Measurements from ENCODE around the gene SYT6. TPM values are rescaled to one million over a fixed set of nuclear protein-coding genes. Genes with fewer than 3 reads are reported as not detected.

Gene SYT6
- total RNA-seq, 1 donor from 2014 or later, result not detected

DNA sequence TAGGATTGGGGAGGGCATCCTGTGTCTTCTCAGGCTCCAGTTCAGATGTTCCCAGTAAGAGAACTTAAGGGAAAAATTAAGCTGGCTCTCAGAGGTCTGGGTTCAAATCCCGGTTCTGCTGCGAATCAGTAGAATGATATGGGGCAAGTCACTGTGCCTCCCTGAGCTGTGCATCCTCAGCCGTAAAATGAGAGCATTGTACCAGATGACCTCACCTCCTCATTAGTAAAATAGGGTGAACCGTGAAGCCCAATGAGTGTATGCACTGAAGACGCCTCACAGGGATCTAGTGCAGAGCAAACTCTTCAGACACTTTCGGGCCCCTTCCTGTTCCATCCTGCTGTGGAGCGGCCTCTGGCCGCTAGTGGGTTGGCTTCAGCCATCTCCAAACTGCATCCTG, 36.0 kb downstream of the SYT6 start:
- Histone ChIP-seq H3K9me3 (no peaks in the 10 kb centered on the region), H3K4me3 (no peak overlapping the region), H3K4me1 (no peaks in the 10 kb centered on the region), H3K27me3 (no peaks in the 10 kb centered on the region), H3K36me3 (no peaks in the 10 kb centered on the region), H3K27ac (no peak overlapping the region)
- DNase-seq (ENCODE audit: extremely low spot score in 2 of 2), result no peak
- intact Hi-C loops (cut with DNase I), result no loop called here
- TF ChIP-seq POLR2A (IDR thresholded peaks at IDR 0.05) (no peak), POLR2AphosphoS5 (IDR thresholded peaks at IDR 0.05; ENCODE audit: insufficient read depth in 1 of 2, low read depth in 1 of 2) (no peak)
- TF ChIP-seq, protein P1, sequence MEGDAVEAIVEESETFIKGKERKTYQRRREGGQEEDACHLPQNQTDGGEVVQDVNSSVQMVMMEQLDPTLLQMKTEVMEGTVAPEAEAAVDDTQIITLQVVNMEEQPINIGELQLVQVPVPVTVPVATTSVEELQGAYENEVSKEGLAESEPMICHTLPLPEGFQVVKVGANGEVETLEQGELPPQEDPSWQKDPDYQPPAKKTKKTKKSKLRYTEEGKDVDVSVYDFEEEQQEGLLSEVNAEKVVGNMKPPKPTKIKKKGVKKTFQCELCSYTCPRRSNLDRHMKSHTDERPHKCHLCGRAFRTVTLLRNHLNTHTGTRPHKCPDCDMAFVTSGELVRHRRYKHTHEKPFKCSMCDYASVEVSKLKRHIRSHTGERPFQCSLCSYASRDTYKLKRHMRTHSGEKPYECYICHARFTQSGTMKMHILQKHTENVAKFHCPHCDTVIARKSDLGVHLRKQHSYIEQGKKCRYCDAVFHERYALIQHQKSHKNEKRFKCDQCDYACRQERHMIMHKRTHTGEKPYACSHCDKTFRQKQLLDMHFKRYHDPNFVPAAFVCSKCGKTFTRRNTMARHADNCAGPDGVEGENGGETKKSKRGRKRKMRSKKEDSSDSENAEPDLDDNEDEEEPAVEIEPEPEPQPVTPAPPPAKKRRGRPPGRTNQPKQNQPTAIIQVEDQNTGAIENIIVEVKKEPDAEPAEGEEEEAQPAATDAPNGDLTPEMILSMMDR (IDR thresholded peaks at IDR 0.05), result no peak

DNA sequence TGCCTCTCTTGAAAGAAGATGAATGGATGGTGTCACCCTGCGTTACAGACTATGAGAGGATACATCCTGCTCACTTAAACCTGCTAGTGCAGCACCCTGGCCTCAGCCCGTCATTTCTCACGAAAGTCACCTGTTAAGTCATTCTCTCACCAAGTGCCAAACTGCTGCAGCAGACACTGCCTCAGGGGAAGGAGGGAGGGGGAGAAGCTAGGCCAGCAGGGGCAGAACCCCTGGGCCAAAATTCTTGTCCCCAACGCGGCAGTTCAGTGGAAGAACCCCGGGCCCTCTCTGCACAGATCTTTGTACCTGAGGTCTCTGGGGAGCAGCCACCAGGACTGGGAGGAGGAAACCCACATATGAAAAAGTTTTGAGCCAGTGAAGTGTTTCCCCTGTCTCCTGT, 37.6 kb downstream of the SYT6 start:
- Histone ChIP-seq H3K27me3 (no peaks in the 10 kb centered on the region), H3K27ac (no peak overlapping the region), H3K36me3 (no peaks in the 10 kb centered on the region), H3K4me3 (no peak overlapping the region), H3K9me3 (no peaks in the 10 kb centered on the region), H3K4me1 (no peaks in the 10 kb centered on the region)
- TF ChIP-seq, protein P1 (IDR thresholded peaks at IDR 0.05), result no peak
- TF ChIP-seq POLR2A (IDR thresholded peaks at IDR 0.05) (no peak), POLR2AphosphoS5 (IDR thresholded peaks at IDR 0.05; ENCODE audit: insufficient read depth in 1 of 2, low read depth in 1 of 2) (no peak)
- intact Hi-C loops (cut with DNase I), result no loop called here
- DNase-seq (ENCODE audit: extremely low spot score in 2 of 2), result no peak

DNA sequence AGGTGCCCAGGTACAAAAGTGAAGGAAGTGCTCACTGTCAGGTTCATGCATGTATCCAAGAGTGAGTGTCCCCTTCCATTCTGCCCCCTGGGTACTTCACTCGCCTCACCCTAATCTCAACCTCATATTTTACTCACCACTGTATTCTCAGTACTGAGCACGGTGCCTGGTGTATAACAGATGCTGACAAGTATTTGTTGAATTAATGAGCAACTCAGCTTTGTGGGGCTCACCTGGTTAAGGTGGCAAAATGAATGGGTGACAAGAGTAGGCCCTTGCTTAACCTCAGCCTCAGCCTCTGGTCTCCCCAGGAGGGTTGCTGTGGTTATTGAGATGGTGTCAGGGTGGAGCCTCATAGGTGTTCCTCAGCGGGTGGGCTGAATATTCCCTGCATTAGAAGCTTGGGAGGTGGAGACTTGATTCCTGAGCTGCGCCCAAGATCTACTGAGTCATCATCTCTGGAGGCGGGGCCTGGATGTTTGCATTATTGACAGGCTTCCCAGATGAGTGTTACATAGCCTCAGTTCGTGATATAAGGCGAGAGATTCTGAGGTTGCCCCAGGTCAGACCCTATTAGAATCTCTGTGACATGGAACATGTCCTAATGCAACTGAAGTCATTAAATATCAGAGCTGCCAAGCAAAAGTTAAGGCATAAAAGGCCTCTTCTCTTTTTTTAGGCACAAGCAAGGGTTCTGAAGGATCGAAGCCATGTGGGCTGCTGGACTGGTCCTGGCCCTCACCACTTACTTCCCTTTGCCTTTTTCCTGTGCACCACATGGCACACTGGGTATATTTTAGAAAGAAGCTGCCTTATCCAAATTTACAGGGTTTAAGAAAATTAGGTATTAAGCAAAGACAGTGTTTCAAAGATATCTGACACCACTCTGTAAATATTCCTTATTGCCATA, 39.2 kb downstream of the SYT6 start:
- no peak for DNase-seq (ENCODE audit: extremely low spot score in 2 of 2)
- Histone ChIP-seq H3K27me3 (no peaks in the 10 kb centered on the region), H3K9me3 (no peaks in the 10 kb centered on the region), H3K4me1 (no peaks in the 10 kb centered on the region), H3K36me3 (no peaks in the 10 kb centered on the region), H3K4me3 (no peak overlapping the region), H3K27ac (no peak overlapping the region)
- intact Hi-C loops (cut with DNase I), result no loop called here
- no peak for TF ChIP-seq POLR2A (IDR thresholded peaks at IDR 0.05)
- no peak for TF ChIP-seq POLR2AphosphoS5 (IDR thresholded peaks at IDR 0.05; ENCODE audit: insufficient read depth in 1 of 2, low read depth in 1 of 2)
- TF ChIP-seq, protein P1 (IDR thresholded peaks at IDR 0.05), result no peak

DNA sequence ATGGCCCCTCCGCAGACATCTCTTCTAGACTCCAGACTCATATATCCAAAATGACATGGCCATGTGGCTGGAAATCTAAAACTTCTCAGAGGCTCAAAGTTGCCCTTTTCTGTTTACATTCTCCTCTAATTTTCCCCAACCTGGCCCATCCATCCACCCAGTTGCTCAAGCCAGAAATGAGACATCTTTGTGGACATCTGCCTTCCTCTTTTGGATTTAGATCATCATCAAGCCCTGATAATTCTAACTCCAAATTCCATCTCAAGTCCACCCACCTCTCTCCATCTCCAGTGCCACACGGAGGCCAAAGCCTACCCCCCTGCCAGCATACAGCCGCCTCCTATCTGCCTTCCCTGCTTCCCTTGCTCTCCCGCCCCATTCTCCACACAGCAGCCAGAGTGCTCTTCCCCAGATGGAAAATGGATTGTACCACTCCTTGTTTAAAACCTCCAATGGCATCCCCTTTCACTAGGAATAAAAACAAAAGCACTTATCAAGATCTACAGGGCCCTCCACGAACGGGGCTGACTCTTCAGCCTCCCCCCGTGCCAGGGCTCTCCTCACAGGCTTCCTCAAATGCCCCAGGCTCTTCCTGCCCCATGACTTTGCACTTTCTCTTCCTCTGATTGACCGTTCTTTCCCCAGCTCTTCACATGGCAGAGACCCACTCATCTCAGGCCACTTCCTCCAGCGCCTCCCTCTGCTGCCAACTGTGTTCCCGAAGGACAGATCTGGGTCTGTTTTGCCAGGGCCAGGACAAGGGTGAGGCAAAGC, 40.1 kb downstream of the SYT6 start:
- TF ChIP-seq POLR2A (IDR thresholded peaks at IDR 0.05) (no peak), POLR2AphosphoS5 (IDR thresholded peaks at IDR 0.05; ENCODE audit: insufficient read depth in 1 of 2, low read depth in 1 of 2) (no peak)
- TF ChIP-seq, protein P1 (IDR thresholded peaks at IDR 0.05), result no peak
- DNase-seq (ENCODE audit: extremely low spot score in 2 of 2), result no peak
- intact Hi-C loops (cut with DNase I), result no loop called here

More for the DNA sequence above, 40.1 kb downstream of the SYT6 start:
- Histone ChIP-seq H3K36me3 (no peaks in the 10 kb centered on the region), H3K4me1 (no peaks in the 10 kb centered on the region), H3K27me3 (no peaks in the 10 kb centered on the region), H3K4me3 (no peak overlapping the region), H3K27ac (no peak overlapping the region), H3K9me3 (no peaks in the 10 kb centered on the region)
